ENCODE measurements around the gene KRTAP9-6.

GRCh38 chr17:41308918-41309359 lies 43.8 kb downstream of the KRTAP9-6 start, which contains the start of gene KRTAP16-1:
- TF ChIP-seq CTCF (IDR thresholded peaks at IDR 0.05): no peak
- TF ChIP-seq POLR2A (IDR thresholded peaks at IDR 0.05): no peak
- no peak for TF ChIP-seq EP300 (IDR thresholded peaks at IDR 0.05)
- no peak for TF ChIP-seq POLR2AphosphoS5 (IDR thresholded peaks at IDR 0.05)

All from suprapubic skin (tissue), 4 donors.